PC-9 (cell line): ENCODE measurements around the gene RFFL. TPM values are rescaled to one million over a fixed set of nuclear protein-coding genes. Genes with fewer than 3 reads are reported as not detected.

ENCODE experiments used
- BruUV-seq: library from RNA; stranded (reverse); fragments of 400-500 nt; replicated peaks from 2 replicates; lab custom pipeline; 2021; lab: Mats Ljungman, UMichigan
- CTCF ChIA-PET: fragments of 300-600 bp; sonication (Branson Sonifier 250); formaldehyde crosslinking; loops from one replicate; lab custom pipeline; 2022; ENCODE audit warnings: antibody characterized with exemption; lab: Charles Lee
- POLR2A ChIA-PET: fragments of 300-600 bp; sonication (Branson Sonifier 250); formaldehyde crosslinking; loops from one replicate; lab custom pipeline; 2022; ENCODE audit warnings: antibody characterized with exemption; ENCODE audit not compliant: unreplicated experiment; lab: Charles Lee
- DNase-seq, 2 experiments: peaks; one replicate each; pipeline versions ENCODE4 v3.0.0 to v3.0.0-alpha.2; 2015 to 2022; ENCODE audit warnings: mixed read lengths in 1 of 2
- H2AFZ ChIP-seq: fragments of 200-600 bp; sonication (generic); 2 replicates; pipeline ENCODE4 v1.8.1; 2017; ENCODE audit warnings: antibody characterized with exemption
- H3F3A ChIP-seq: fragments of 200-600 bp; sonication (generic); 2 replicates; pipeline ENCODE4 v1.8.1; 2017; ENCODE audit warnings: antibody characterized with exemption, mild to moderate bottlenecking, low read depth; ENCODE audit not compliant: insufficient read depth
- H3K27ac ChIP-seq: fragments of 200-600 bp; sonication (generic); 2 replicates; pipeline ENCODE4 v1.6.1; 2016; ENCODE audit warnings: mixed run types
- H3K27me3 ChIP-seq: fragments of 200-600 bp; sonication (generic); 2 replicates; pipeline ENCODE4 v1.6.1; 2016; ENCODE audit warnings: low read depth, mixed run types; ENCODE audit not compliant: insufficient read depth
- H3K36me3 ChIP-seq: fragments of 200-600 bp; sonication (generic); 2 replicates; pipeline ENCODE4 v1.6.1; 2016; ENCODE audit warnings: low read depth, mixed run types
- H3K4me1 ChIP-seq: fragments of 200-600 bp; sonication (generic); replicated peaks from 2 replicates; pipeline ENCODE4 v1.6.1; 2016; ENCODE audit warnings: mixed run types; ENCODE audit not compliant: insufficient read depth
- H3K4me2 ChIP-seq: fragments of 200-600 bp; sonication (generic); 2 replicates; pipeline ENCODE4 v1.6.1; 2017; ENCODE audit warnings: mixed run types
- H3K4me3 ChIP-seq: fragments of 200-600 bp; sonication (generic); 2 replicates; pipeline ENCODE4 v1.6.1; 2016; ENCODE audit warnings: mixed run types
- H3K79me2 ChIP-seq: fragments of 200-600 bp; sonication (generic); 2 replicates; pipeline ENCODE4 v1.6.1; 2017; ENCODE audit warnings: low read depth, mixed run types
- H3K9me2 ChIP-seq: fragments of 200-600 bp; sonication (generic); 2 replicates; pipeline ENCODE4 v1.8.1; 2017; ENCODE audit warnings: mild to moderate bottlenecking; ENCODE audit not compliant: insufficient read depth
- H3K9me3 ChIP-seq: fragments of 200-600 bp; sonication (generic); 2 replicates; pipeline ENCODE4 v1.8.1; 2016; ENCODE audit warnings: low read depth; ENCODE audit not compliant: insufficient read depth
- H4K20me1 ChIP-seq: fragments of 200-600 bp; sonication (generic); 2 replicates; pipeline ENCODE4 v1.8.1; 2017; ENCODE audit not compliant: insufficient read depth
- CTCF ChIP-seq: fragments of 200-600 bp; sonication (generic); conservative IDR thresholded peaks from 2 replicates; pipeline ENCODE4 v1.6.1; 2017; ENCODE audit warnings: mixed run types, antibody characterized with exemption, mild to moderate bottlenecking, moderate library complexity
- EZH2 ChIP-seq: fragments of 200-600 bp; sonication (generic); IDR thresholded peaks from 2 replicates; pipeline ENCODE4 v1.8.0; 2017; ENCODE audit warnings: antibody characterized with exemption, low read depth
- intact Hi-C: fragments of 100-400 bp; cut with micrococcal nuclease; formaldehyde crosslinking; loops from one replicate; pipeline ENCODE4 v1.10.0; 2022; ENCODE audit not compliant: unreplicated experiment
- total RNA-seq: library from RNA; stranded (reverse); gene quantifications from 2 replicates; pipeline ENCODE4 v1.2.3, GENCODE V29; 2021

RFFL gene
- total RNA-seq, 1 experiment from 2014 or later, result 38.1 TPM

GRCh38 chr17:34990921-34991365 is 72.6 kb downstream of the RFFL start:
- H3K79me2 ChIP-seq, result no peaks in the 10 kb centered on the region
- H3K9me3 ChIP-seq, result no peaks in the 10 kb centered on the region
- H3K4me3 ChIP-seq, result no peak overlapping the region
- no peaks in the 10 kb centered on the region for H4K20me1 ChIP-seq
- no peaks in the 10 kb centered on the region for H3K9me2 ChIP-seq
- H3K36me3 ChIP-seq, result no peaks in the 10 kb centered on the region; the same call in 1 of the 2 replicates
- POLR2A ChIA-PET, result no interaction called here
- H3K4me1 ChIP-seq, result no peaks in the 10 kb centered on the region
- intact Hi-C loops, result no loop called here
- TF ChIP-seq CTCF (no peak), EZH2 (no peak)
- CTCF ChIA-PET, result interaction anchor here (0.5 kb wide), 1 partner anchor 548 kb away, joined by 3 read pairs; no protein-coding TSS in a partner anchor
- H3K27me3 ChIP-seq, result no peaks in the 10 kb centered on the region
- BruUV-seq, result no TSS peak
- DNase-seq, result no peak
- no peak overlapping the region for H2AFZ ChIP-seq
- H3F3A ChIP-seq, result no peaks in the 10 kb centered on the region
- no peak overlapping the region for H3K27ac ChIP-seq
- no peak overlapping the region for H3K4me2 ChIP-seq

GRCh38 chr17:34989473-34989872 is 74.0 kb downstream of the RFFL start:
- Histone ChIP-seq H3K36me3 (no peaks in the 10 kb centered on the region; the same call in 1 of the 2 replicates), H4K20me1 (no peaks in the 10 kb centered on the region), H2AFZ (no peak overlapping the region), H3K4me1 (no peaks in the 10 kb centered on the region), H3K9me2 (no peaks in the 10 kb centered on the region), H3F3A (no peaks in the 10 kb centered on the region), H3K27ac (no peak overlapping the region), H3K79me2 (no peaks in the 10 kb centered on the region), H3K4me2 (no peak overlapping the region), H3K4me3 (no peak overlapping the region), H3K27me3 (no peaks in the 10 kb centered on the region), H3K9me3 (no peaks in the 10 kb centered on the region)
- ChIA-PET CTCF (no interaction called here), POLR2A (no interaction called here)
- no TSS peak for BruUV-seq
- intact Hi-C loops, result loop anchor here (10.0 kb wide), 1 partner anchor 545 kb away; the partner anchor contains the start of gene SLFN12L
- no peak for DNase-seq
- TF ChIP-seq CTCF (no peak), EZH2 (no peak)

- DNase-seq, result no peak
- POLR2A ChIA-PET, result no interaction called here
- H3K4me1 ChIP-seq, result no peaks in the 10 kb centered on the region
- H3K9me2 ChIP-seq, result no peaks in the 10 kb centered on the region
- H4K20me1 ChIP-seq, result no peaks in the 10 kb centered on the region
- H3K27me3 ChIP-seq, result no peaks in the 10 kb centered on the region
- no peaks in the 10 kb centered on the region; the same call in 1 of the 2 replicates for H3K36me3 ChIP-seq
- intact Hi-C loops, result loop anchor here (10.0 kb wide), 1 partner anchor 546 kb away; the partner anchor contains the start of gene SLFN12L
- H2AFZ ChIP-seq, result no peak overlapping the region
- CTCF ChIA-PET, result no interaction called here
- H3F3A ChIP-seq, result no peaks in the 10 kb centered on the region
- H3K27ac ChIP-seq, result no peak overlapping the region
- no peaks in the 10 kb centered on the region for H3K9me3 ChIP-seq
- TF ChIP-seq EZH2 (no peak), CTCF (no peak)
- BruUV-seq, result no TSS peak
- H3K4me3 ChIP-seq, result no peak overlapping the region
- no peak overlapping the region for H3K4me2 ChIP-seq
- no peaks in the 10 kb centered on the region for H3K79me2 ChIP-seq
Observed at GRCh38 chr17:34988644-34989043, 74.9 kb downstream of the RFFL start.
